Calu3 (cell line): ENCODE data around the gene CCL16. TPM values are rescaled to one million over a fixed set of nuclear protein-coding genes. Genes with fewer than 3 reads are reported as not detected.
"Not testable (repeated sequence)": the region's sequence is repeated elsewhere in the genome, so short reads cannot be mapped to it uniquely, and the experiment has no call there.

Experiments used
- BruUV-seq: library from RNA; stranded (reverse); fragments of 400-500 nt; replicated peaks from 2 replicates; lab custom pipeline; 2021; lab: Mats Ljungman, UMichigan
- CTCF ChIA-PET: fragments of 300-600 bp; sonication (Branson Sonifier 250); formaldehyde crosslinking; loops from one replicate; lab custom pipeline; 2022; ENCODE audit warnings: antibody characterized with exemption; lab: Charles Lee
- DNase-seq: peaks from one replicate; pipeline ENCODE4 v3.0.0; 2022
- H3K27ac Mint-ChIP-seq: one replicate; pipeline ENCODE4 v1.8.0; 2022; ENCODE audit warnings: mixed read lengths; ENCODE audit not compliant: unreplicated experiment
- H3K27me3 Mint-ChIP-seq: one replicate; pipeline ENCODE4 v1.8.0; 2022; ENCODE audit warnings: mixed read lengths; ENCODE audit not compliant: unreplicated experiment
- H3K36me3 Mint-ChIP-seq: one replicate; pipeline ENCODE4 v1.8.0; 2022; ENCODE audit warnings: mild to moderate bottlenecking, moderate library complexity, mixed read lengths; ENCODE audit not compliant: insufficient read depth, unreplicated experiment
- H3K4me1 Mint-ChIP-seq: one replicate; pipeline ENCODE4 v1.8.0; 2022; ENCODE audit warnings: mild to moderate bottlenecking, low read depth, mixed read lengths; ENCODE audit not compliant: unreplicated experiment
- H3K4me3 Mint-ChIP-seq: one replicate; pipeline ENCODE4 v1.8.0; 2022; ENCODE audit warnings: mild to moderate bottlenecking, low read depth, moderate library complexity, mixed read lengths; ENCODE audit not compliant: unreplicated experiment
- H3K9me3 Mint-ChIP-seq: one replicate; pipeline ENCODE4 v1.8.0; 2022; ENCODE audit warnings: low read depth, mixed read lengths; ENCODE audit not compliant: unreplicated experiment
- intact Hi-C: fragments of 100-400 bp; cut with micrococcal nuclease; formaldehyde crosslinking; loops from one replicate; pipeline ENCODE4 v1.10.0; 2022; ENCODE audit not compliant: unreplicated experiment
- total RNA-seq: library from RNA; stranded (reverse); gene quantifications from 2 replicates; pipeline ENCODE4 v1.2.3, GENCODE V29; 2022
- TF ChIP-seq, protein P1 (sequence below): fragments of 200-600 bp; IDR thresholded peaks from one replicate; pipeline ENCODE4 v1.8.0; 2022; ENCODE audit warnings: antibody characterized with exemption; ENCODE audit not compliant: unreplicated experiment

Gene CCL16
- total RNA-seq, 1 experiment from 2014 or later, result not detected

DNA sequence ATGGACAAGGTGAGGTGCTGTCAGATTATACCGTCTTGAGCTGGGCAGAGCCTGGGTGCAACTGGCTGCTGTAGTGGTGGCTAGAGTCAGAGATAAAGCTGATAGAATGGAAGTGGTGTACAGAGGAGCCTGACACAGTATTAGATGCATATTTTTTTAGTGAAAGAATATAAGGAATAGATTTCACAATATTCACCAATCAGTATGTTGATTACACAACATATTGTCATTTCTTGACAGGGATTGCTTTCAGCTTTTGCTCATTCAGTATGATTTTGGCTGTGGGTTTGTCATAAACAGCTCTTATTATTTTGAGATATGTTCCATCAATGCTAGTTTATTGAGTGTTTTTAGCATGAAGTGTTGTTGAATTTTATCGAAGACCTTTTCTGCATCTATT is 38.1 kb upstream of the CCL16 start:
- no peak overlapping the region for H3K4me3 Mint-ChIP-seq
- DNase-seq, result no peak
- TF ChIP-seq, protein P1, sequence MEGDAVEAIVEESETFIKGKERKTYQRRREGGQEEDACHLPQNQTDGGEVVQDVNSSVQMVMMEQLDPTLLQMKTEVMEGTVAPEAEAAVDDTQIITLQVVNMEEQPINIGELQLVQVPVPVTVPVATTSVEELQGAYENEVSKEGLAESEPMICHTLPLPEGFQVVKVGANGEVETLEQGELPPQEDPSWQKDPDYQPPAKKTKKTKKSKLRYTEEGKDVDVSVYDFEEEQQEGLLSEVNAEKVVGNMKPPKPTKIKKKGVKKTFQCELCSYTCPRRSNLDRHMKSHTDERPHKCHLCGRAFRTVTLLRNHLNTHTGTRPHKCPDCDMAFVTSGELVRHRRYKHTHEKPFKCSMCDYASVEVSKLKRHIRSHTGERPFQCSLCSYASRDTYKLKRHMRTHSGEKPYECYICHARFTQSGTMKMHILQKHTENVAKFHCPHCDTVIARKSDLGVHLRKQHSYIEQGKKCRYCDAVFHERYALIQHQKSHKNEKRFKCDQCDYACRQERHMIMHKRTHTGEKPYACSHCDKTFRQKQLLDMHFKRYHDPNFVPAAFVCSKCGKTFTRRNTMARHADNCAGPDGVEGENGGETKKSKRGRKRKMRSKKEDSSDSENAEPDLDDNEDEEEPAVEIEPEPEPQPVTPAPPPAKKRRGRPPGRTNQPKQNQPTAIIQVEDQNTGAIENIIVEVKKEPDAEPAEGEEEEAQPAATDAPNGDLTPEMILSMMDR, result no peak
- H3K9me3 Mint-ChIP-seq, result no peaks in the 10 kb centered on the region
- H3K4me1 Mint-ChIP-seq, result no peaks in the 10 kb centered on the region
- H3K36me3 Mint-ChIP-seq, result no peaks in the 10 kb centered on the region
- CTCF ChIA-PET, result no interaction called here
- no peak overlapping the region for H3K27ac Mint-ChIP-seq
- intact Hi-C loops, result no loop called here
- BruUV-seq, result no TSS peak
- peaks cover 65% of the 10 kb centered on the region for H3K27me3 Mint-ChIP-seq

DNA sequence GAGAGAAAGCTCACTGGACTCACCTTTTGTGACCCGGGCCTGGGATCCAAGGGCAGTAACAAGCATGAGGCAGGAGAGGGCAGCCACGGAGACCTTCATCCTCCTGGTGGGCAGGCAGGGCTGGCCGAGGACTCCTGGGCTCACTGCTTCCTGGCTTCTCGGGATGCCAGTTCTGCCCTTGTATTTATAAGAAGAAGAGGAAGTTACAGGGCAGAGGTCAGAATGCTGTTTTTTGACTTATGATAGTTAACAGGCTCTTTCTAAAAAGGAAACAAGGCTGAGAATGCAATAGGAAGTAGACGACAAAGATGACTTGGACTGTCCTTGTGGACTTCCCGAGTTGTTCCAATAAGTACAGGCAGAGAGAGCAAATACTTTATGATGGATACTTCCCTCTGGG is 36.5 kb upstream of the CCL16 start, which contains the start of gene CCL23:
CCL23 (minus strand) TSS at position 174 of the 400 bp plus-strand sequence; CDS start at position 99, 75 bp downstream.
- H3K36me3 Mint-ChIP-seq, result no peaks in the 10 kb centered on the region
- intact Hi-C loops, result no loop called here
- DNase-seq, result no peak
- H3K27me3 Mint-ChIP-seq, result peaks cover 73% of the 10 kb centered on the region
- H3K4me3 Mint-ChIP-seq, result no peak within 1 kb of the TSS
- TF ChIP-seq, protein P1, result no peak
- no peak within 1 kb of the TSS for H3K27ac Mint-ChIP-seq
- no peaks in the 10 kb centered on the region for H3K9me3 Mint-ChIP-seq
- no peaks in the 10 kb centered on the region for H3K4me1 Mint-ChIP-seq
- BruUV-seq, result no TSS peak
- CTCF ChIA-PET, result interaction anchor here (1.1 kb wide), 1 partner anchor 17 kb away, joined by 3 read pairs; no protein-coding TSS in a partner anchor

DNA sequence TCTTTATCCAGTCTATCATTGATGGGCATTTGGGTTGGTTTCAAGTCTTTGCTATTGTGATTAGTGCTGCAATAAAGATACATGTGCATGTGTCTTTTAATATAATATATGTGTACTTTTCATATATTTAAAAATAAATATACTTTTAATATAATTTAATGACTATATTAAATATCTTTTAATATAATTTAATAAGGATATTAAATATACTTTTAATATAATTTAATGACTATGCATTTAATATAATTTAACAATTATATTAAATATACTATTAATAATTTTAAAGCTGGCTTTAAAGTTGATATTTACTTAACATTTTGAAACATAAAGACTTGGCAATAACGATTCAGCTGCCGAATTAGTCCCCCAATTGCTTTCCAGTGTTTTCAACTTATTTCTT is 35.3 kb upstream of the CCL16 start:
- H3K4me1 Mint-ChIP-seq, result no peaks in the 10 kb centered on the region
- TF ChIP-seq, protein P1, result no peak
- no TSS peak for BruUV-seq
- H3K27me3 Mint-ChIP-seq, result peaks cover 73% of the 10 kb centered on the region
- H3K27ac Mint-ChIP-seq, result no peak overlapping the region
- H3K36me3 Mint-ChIP-seq, result no peaks in the 10 kb centered on the region
- H3K4me3 Mint-ChIP-seq, result no peak overlapping the region
- CTCF ChIA-PET, result no interaction called here
- intact Hi-C loops, result no loop called here
- no peaks in the 10 kb centered on the region for H3K9me3 Mint-ChIP-seq
- no peak for DNase-seq

DNA sequence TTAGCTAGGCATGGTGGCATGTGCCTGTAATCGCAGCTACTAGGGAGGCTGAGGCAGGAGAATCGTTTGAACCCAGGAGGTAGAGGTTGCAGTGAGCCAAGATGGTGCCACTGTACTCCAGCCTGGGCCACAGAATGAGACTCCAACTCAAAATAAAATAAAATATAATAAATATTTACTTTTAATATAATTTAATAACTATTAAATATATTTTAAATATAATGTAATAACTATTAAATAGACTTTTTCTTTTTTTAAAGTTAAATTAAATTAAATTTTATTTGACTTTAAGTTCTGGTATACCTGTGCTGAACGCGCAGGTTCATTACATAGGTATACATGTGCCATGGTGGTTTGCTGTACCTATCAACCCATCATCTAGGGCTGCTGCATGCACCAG is 34.6 kb upstream of the CCL16 start:
- H3K9me3 Mint-ChIP-seq, CTCF ChIA-PET, H3K4me1 Mint-ChIP-seq, BruUV-seq, H3K4me3 Mint-ChIP-seq, intact Hi-C loops, H3K36me3 Mint-ChIP-seq, DNase-seq, H3K27ac Mint-ChIP-seq: not testable (repeated sequence)
- H3K27me3 Mint-ChIP-seq, result peaks cover 73% of the 10 kb centered on the region

DNA sequence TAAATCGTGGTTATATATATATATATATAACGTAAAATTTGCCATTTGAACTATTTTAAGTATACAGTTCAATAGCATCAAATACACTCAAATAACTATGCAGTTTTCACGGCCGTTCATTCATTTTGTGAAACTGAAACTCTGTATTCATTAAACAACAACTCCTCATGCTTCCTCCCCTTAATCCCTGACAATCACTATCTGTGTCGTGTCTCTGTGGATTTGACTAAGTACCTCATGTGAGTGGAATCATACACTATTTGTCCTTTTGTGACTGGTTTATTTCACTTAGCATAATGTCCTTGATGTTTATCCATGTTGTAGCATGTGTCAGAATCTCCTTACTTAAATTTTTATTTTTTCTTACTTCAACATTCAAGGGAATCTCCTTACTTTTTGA is 33.6 kb upstream of the CCL16 start:
- no peak overlapping the region for H3K4me3 Mint-ChIP-seq
- peaks cover 73% of the 10 kb centered on the region for H3K27me3 Mint-ChIP-seq
- no peaks in the 10 kb centered on the region for H3K36me3 Mint-ChIP-seq
- no TSS peak for BruUV-seq
- no peaks in the 10 kb centered on the region for H3K9me3 Mint-ChIP-seq
- H3K27ac Mint-ChIP-seq, result no peak overlapping the region
- CTCF ChIA-PET, result no interaction called here
- no peak for DNase-seq
- intact Hi-C loops, result no loop called here
- TF ChIP-seq, protein P1, result no peak
- no peaks in the 10 kb centered on the region for H3K4me1 Mint-ChIP-seq
